Stomach (tissue), 9 donors: ENCODE measurements around the gene STRN3. TPM values are rescaled to one million over a fixed set of nuclear protein-coding genes. Genes with fewer than 3 reads are reported as not detected.
"Not testable (repeated sequence)": the region's sequence is repeated elsewhere in the genome, so short reads cannot be mapped to it uniquely, and the experiment has no call there.

ENCODE experiments used
- DNase-seq, 2 donors: peaks; one replicate each; pipeline versions ENCODE4 v3.0.0 to v3.0.0-alpha.2; 2013 to 2019
- H3K27ac ChIP-seq, 5 donors: fragments of 200-600 bp in 4 of 5; sonication (generic) in 4 of 5; one replicate each; pipeline ENCODE4 v1.5.1; 2013 to 2019; ENCODE audit warnings: mild to moderate bottlenecking in 1 of 5, moderate library complexity in 1 of 5
- H3K27me3 ChIP-seq, 3 donors: fragments of 200-600 bp; sonication (generic); one replicate each; pipeline ENCODE4 v1.5.1; 2017 to 2019; ENCODE audit warnings: mixed run types in 1 of 3
- H3K36me3 ChIP-seq, 4 donors: fragments of 200-600 bp; sonication (generic); 1 replicate in 3 of 4; 2 replicates in 1 of 4; pipeline ENCODE4 v1.5.1; 2016 to 2019
- H3K4me1 ChIP-seq, 4 donors: fragments of 200-600 bp; sonication (generic); one replicate each; pipeline ENCODE4 v1.5.1; 2016 to 2019
- H3K4me3 ChIP-seq, 4 donors: fragments of 200-600 bp; sonication (generic) in 3 of 4; one replicate each; pipeline ENCODE4 v1.5.1; 2016 to 2019; ENCODE audit warnings: mild to moderate bottlenecking in 1 of 4
- H3K9me3 ChIP-seq, 4 donors: fragments of 200-600 bp; sonication (generic); one replicate each; pipeline ENCODE4 v1.5.1; 2016 to 2019
- EP300 ChIP-seq: sonication (generic); formaldehyde crosslinking; IDR thresholded peaks from one replicate; pipeline ENCODE4 v1.6.1; 2017; ENCODE audit warnings: antibody characterized with exemption
- POLR2A ChIP-seq, 4 donors: fragments of 450-650 bp; IDR thresholded peaks; one replicate each; pipeline ENCODE4 v1.6.1; 2016; ENCODE audit warnings: antibody characterized with exemption in 4 of 4, control low read depth in 2 of 4, mild to moderate bottlenecking in 1 of 4, moderate library complexity in 1 of 4
- POLR2AphosphoS5 ChIP-seq, 3 donors: sonication (generic); formaldehyde crosslinking; IDR thresholded peaks; one replicate each; pipeline ENCODE4 v1.6.1; 2016; ENCODE audit warnings: antibody characterized with exemption in 3 of 3
- WGBS, 5 donors: extraction: QIAGEN DNeasy Blood & Tissue Kit in 3 of 5; methylation state at CpG; one replicate each; pipeline versions ENCODE4 v1.1.5 to v1.1.7; 2013 to 2018; 5-methylcytosine and 5-hydroxymethylcytosine counted together
- intact Hi-C: fragments of 100-400 bp; cut with DNase I; formaldehyde crosslinking; loops from one replicate; pipeline ENCODE4 v1.15.1; 2023; ENCODE audit warnings: low total_unique reads
- polyA plus RNA-seq, 3 donors: library from polyadenylated mRNA; stranded (reverse); fragments of 200-250 nt; gene quantifications; one replicate each; pipeline ENCODE4 v1.2.3, GENCODE V29; 2013
- total RNA-seq, 5 donors: library from RNA; depleted of rRNA; stranded (reverse); fragments of >200 nt; gene quantifications; one replicate each; pipeline versions ENCODE4 v1.1.0 to v1.2.3, GENCODE V29; 2014 to 2016
- TF ChIP-seq, protein P1 (sequence below), 7 experiments: fragments of 450-650 bp in 4 of 7; fragments of 200-600 bp in 3 of 7; sonication (generic) in 3 of 7; IDR thresholded peaks; one replicate each; pipeline ENCODE4 v1.5.1; 2016 to 2019; ENCODE audit warnings: antibody characterized with exemption in 7 of 7, control low read depth in 2 of 7, mild to moderate bottlenecking in 1 of 7
- donor health status: healthy with polysubstance abuse.
- donor health status: Bipolar disorder and iron deficiency.
- donor health status: healthy.

Gene STRN3
- total and polyA plus RNA-seq, 8 donors, result 8.1 to 91.8 (median 24.6) TPM

DNA sequence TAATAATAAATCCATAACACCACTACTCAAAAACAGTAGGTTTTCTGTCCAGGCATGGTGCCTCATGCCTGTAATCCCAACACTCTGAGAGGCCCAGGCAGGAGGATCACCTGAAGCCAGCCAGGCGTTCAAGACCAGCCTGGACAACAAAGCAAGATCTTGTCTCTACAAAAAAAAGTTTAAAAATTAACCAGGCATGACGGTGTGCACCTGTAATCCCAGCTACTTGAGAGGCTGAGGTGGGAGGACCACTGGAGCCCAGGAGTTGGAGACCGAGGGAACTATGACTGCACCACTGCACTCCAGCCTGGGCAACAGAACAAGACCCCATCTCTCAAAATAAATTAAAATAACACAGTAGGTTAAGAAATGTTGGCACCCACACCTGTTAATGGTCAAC, 45.2 kb downstream of the STRN3 start:
- no peaks in the 10 kb centered on the region for H3K27me3 ChIP-seq
- H3K27ac ChIP-seq, result no peak overlapping the region
- no peaks in the 10 kb centered on the region for H3K36me3 ChIP-seq
- TF ChIP-seq POLR2A (IDR thresholded peaks at IDR 0.05) (no peak), POLR2AphosphoS5 (IDR thresholded peaks at IDR 0.05) (no peak), EP300 (no peak)
- TF ChIP-seq, protein P1, sequence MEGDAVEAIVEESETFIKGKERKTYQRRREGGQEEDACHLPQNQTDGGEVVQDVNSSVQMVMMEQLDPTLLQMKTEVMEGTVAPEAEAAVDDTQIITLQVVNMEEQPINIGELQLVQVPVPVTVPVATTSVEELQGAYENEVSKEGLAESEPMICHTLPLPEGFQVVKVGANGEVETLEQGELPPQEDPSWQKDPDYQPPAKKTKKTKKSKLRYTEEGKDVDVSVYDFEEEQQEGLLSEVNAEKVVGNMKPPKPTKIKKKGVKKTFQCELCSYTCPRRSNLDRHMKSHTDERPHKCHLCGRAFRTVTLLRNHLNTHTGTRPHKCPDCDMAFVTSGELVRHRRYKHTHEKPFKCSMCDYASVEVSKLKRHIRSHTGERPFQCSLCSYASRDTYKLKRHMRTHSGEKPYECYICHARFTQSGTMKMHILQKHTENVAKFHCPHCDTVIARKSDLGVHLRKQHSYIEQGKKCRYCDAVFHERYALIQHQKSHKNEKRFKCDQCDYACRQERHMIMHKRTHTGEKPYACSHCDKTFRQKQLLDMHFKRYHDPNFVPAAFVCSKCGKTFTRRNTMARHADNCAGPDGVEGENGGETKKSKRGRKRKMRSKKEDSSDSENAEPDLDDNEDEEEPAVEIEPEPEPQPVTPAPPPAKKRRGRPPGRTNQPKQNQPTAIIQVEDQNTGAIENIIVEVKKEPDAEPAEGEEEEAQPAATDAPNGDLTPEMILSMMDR (IDR thresholded peaks at IDR 0.05), result no peak
- no peak overlapping the region for H3K4me3 ChIP-seq
- intact Hi-C loops, result loop anchor here (10.0 kb wide), 1 partner anchor 104 kb away; no protein-coding TSS in a partner anchor
- no peaks in the 10 kb centered on the region for H3K9me3 ChIP-seq
- DNase-seq, result no peak
- peaks cover 5 to 41% (median 13%) of the 10 kb centered on the region in 4 donors for H3K4me1 ChIP-seq
- WGBS, 5 donors, result 50 to 80% (median 66%) methylated on average over 3 of the region's 3 CpGs

DNA sequence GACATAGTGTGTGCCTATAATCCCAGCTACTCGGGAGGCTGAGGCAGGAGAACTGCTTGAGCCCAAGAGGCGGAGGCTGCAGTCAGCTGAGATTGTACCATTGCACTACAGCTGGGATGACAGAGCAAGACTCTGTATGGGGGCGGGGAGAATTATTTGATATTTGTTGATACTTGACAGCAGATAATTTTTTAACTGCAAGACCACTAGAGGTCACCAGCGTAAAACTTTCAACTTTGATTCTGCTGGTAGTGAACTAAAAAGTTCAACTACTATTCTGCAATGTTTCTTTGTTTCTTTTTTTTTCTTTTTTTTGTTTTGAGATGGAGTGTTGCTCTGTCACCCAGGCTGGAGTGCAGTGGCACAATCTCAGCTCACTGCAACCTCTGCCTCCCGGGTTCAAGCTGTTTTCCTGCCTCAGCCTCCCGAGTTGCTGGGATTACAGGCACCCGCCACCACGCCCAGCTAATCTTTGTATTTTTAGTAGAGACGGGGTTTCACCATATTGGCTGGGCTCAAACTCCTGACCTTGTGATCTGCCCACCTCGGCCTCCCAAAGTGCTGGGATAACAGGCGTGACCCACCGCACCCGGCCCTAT, 46.0 kb downstream of the STRN3 start:
- H3K4me3 ChIP-seq, H3K27ac ChIP-seq, H3K36me3 ChIP-seq, H3K9me3 ChIP-seq, H3K27me3 ChIP-seq: not testable (repeated sequence)
- DNase-seq, result peak in 1 of 2 donors; percentile 84
- TF ChIP-seq, protein P1 (IDR thresholded peaks at IDR 0.05), result peak in 5 of 7 experiments; percentile 43 to 62 (median 54)
- H3K4me1 ChIP-seq, result peaks cover 5 to 43% (median 16%) of the 10 kb centered on the region in 4 donors
- 60 to 65% (median 63%) methylated on average over 13 of the region's 13 CpGs for WGBS, 5 donors
- intact Hi-C loops, result loop anchor here (10.0 kb wide), 1 partner anchor 105 kb away; no protein-coding TSS in a partner anchor

DNA sequence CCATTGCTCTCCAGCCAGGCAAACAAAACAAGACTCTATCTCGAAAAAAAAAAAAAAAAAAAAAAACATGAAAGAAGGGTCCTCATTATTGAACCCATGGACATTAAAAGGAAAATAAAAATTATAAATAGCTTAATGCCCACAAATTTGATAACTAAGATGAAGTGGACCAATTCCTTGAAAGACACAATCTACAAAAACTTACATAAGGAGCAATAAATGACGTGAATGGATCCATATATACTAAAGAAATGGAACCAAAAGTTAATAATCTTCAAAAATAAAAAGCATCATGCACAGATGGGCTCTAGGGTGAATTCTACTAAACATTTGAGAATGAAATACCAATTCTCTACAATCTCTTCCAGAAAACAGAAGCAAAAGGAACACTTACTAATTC, 48.4 kb downstream of the STRN3 start:
- Histone ChIP-seq H3K27ac (no peak overlapping the region), H3K36me3 (no peaks in the 10 kb centered on the region), H3K4me1 (peaks cover 15 to 60% (median 37%) of the 10 kb centered on the region in 4 donors), H3K9me3 (no peaks in the 10 kb centered on the region), H3K4me3 (no peak overlapping the region), H3K27me3 (no peaks in the 10 kb centered on the region)
- intact Hi-C loops, result no loop called here
- no peak for TF ChIP-seq POLR2AphosphoS5 (IDR thresholded peaks at IDR 0.05)
- TF ChIP-seq, protein P1 (IDR thresholded peaks at IDR 0.05), result no peak
- no peak for TF ChIP-seq POLR2A (IDR thresholded peaks at IDR 0.05)
- no peak for TF ChIP-seq EP300
- DNase-seq, result no peak
- 68 to 83% (median 77%) methylated on average over 2 of the region's 2 CpGs for WGBS, 5 donors

DNA sequence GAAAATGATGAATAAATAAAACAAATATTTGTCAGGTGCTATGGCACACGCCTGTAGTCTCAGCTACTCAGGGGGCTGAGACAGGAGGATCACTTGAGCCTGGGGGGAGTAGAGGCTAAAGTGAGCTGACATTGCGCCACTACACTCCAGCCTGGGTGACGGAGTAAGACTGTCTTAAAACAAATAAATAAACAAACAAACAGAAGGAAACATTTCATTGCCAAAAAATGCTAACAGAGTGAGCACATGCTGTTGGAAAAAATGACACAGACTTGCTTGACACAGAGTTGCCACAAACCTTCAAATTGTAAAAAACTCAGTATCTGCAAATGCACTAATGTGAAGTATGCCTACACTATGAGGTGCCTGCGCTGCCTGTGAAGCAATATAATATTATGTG, 51.6 kb downstream of the STRN3 start:
- peaks cover 14 to 59% (median 40%) of the 10 kb centered on the region in 4 donors for H3K4me1 ChIP-seq

More for the DNA sequence above, 51.6 kb downstream of the STRN3 start:
- H3K27ac ChIP-seq, result no peak overlapping the region
- H3K9me3 ChIP-seq, result no peaks in the 10 kb centered on the region
- 73 to 86% (median 82%) methylated on average over 4 of the region's 4 CpGs for WGBS, 5 donors
- no peak for DNase-seq
- intact Hi-C loops, result no loop called here
- TF ChIP-seq POLR2AphosphoS5 (IDR thresholded peaks at IDR 0.05) (peak in 1 of 3 donors; percentile 25), EP300 (no peak)
- no peak overlapping the region for H3K4me3 ChIP-seq
- no peaks in the 10 kb centered on the region for H3K27me3 ChIP-seq
- no peaks in the 10 kb centered on the region for H3K36me3 ChIP-seq
